Measurements from ENCODE around the gene GSKIP.

DNA sequence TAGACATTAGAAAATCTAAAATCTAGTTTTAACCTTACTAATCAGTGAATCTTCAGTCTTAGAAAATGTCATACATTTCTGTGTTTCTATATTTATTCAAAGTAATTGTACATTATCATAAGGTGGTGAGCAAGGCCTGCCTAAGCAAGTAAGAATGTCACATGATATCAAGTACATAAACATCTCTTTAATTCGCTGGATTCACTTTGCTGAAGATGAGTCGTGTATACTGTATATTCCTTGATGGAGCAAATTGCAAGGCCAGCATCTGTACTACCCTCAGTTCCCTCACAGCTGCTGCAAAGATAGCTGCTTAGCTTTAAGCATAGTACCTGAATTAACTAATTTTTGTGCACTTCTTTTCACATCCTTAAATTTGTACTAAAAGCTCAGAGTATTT is 20.1 kb downstream of the GSKIP start:
- TF ChIP-seq CTCF (IDR thresholded peaks at IDR 0.05): no peak
- no peak for TF ChIP-seq POLR2A (IDR thresholded peaks at IDR 0.05)

All from lower leg skin (tissue), 3 donors.